ENCODE results near the gene LRP6. TPM values are rescaled to one million over a fixed set of nuclear protein-coding genes. Genes with fewer than 3 reads are reported as not detected.

LRP6 gene
- total RNA-seq, 1 donor from 2014 or later = 70.0 TPM

DNA sequence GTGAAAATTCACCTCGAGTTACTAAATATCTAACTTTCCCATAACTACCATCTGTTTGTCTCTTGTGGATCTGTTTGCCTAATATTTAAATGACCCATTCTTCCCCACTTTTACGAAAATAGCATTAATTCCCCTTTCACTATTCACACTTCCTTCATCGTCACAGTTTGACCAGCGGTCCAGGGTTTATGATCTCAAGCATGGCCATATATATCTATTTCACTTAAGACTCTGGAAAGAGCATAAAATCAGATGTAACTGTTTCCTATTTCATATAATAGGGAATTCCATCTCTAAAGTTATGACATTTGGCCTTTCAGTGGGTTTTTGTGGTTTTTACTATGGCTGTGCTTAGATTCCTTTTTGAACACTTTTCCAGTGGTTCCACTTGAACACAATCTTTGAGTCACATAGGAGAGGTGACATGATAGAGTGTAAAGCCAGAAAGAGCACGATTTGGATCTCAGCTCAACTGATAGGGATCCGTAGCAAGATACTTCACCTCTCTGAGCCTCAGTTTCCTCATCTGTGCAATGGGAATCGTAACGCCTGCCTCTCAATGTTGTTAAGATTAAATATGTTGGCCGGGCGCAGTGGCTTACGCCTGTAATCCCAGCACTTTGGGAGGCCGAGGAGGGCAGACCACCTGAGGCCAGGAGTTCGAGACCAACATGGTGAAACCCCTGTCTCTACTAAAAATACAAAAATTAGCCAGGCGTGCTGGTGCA lies 196.9 kb downstream of the LRP6 start:
- Histone ChIP-seq H3K4me3 (no peak overlapping the region), H3K36me3 (no peaks in the 10 kb centered on the region), H3K27ac (no peak overlapping the region), H3K9me3 (no peaks in the 10 kb centered on the region), H3K4me1 (no peaks in the 10 kb centered on the region), H3K27me3 (no peaks in the 10 kb centered on the region)
- no peak for DNase-seq (ENCODE audit: low spot score in 2 of 2)
- no peak for TF ChIP-seq CTCF (IDR thresholded peaks at IDR 0.05)
- intact Hi-C loops (cut with DNase I) = no loop called here

DNA sequence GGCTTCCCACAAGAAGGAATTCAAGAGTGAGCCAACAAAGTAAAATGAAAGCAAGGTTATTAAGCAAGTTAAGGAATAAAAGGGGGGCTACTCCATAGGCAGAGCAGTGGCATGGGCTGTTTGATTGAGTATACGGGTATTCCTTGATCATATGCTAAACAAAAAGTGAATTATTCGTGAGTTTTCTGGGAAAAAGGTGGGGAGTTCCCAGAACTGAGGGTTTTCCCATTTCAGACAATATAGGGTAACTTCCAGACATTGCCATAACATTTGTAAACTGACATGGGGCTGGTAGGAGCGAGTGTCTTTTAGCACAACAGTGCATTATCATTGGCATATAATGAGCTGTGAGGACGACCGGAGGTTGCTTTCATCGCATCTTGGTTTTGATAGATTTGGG lies 198.1 kb downstream of the LRP6 start:
- TF ChIP-seq CTCF (IDR thresholded peaks at IDR 0.05) = no peak
- DNase-seq (ENCODE audit: low spot score in 2 of 2) = no peak
- Histone ChIP-seq H3K4me3 (no peak overlapping the region), H3K27ac (no peak overlapping the region), H3K4me1 (no peaks in the 10 kb centered on the region), H3K27me3 (no peaks in the 10 kb centered on the region), H3K36me3 (no peaks in the 10 kb centered on the region), H3K9me3 (no peaks in the 10 kb centered on the region)
- intact Hi-C loops (cut with DNase I) = no loop called here

Other genes with a start within 250 kb of the LRP6 start
- not detected for gene BCL2L14, start 196.1 kb downstream of the LRP6 start, total RNA-seq
- 72.1 TPM for gene MANSC1, start 83.2 kb upstream of the LRP6 start, total RNA-seq
- 3.0 TPM for gene BORCS5, start 90.0 kb upstream of the LRP6 start, total RNA-seq

Data from ascending aorta (tissue), 2 donors.